NCI-H748 (cell line): ENCODE results near the gene TMEM44.

ENCODE experiments used
- DNase-seq: peaks from one replicate; lab custom pipeline; 2025; ENCODE audit not compliant: unreplicated experiment; lab: John Stamatoyannopoulos, UW

Gene TMEM44

DNA sequence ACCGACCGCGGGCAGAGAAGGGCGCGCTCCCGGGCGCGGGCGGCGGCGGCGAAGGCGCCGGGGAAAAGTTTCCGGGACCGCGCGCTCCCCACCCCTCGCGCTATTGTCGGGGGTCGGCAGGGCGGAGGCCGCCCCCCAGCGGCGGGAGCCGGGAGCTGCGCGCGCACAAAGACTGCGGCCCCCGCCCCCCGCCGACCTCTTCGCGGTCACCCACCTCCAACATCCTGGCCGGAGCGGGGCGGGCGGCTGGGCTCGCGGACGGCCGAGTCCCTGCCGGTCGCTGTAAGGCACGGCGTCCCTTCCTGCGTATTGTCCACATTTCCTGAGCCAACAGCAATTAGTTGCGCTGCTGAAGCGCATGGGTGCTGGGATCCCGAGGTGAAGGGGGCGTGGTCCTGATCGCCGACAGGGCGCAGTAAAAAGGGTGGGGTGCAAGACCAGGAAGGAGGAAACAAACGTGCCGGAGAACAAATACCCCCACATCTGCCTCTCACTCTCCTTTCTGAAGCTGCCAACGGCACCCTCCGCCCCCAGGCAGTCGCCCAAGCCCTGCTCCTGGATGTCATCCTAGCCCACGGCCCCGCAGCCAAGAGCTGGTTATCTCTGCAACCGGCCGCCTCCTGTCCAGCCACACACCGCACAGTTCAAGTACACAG lies at the start of gene TMEM44:
Gene TMEM44 (minus strand): TSS at position 71 of the 656 bp plus-strand sequence. CDS start 204 bp downstream, outside the sequence.
- DNase-seq, result peak; percentile 80

- peak; percentile 78 for DNase-seq
Observed at GRCh38 chr3:194682694-194683310, 49.6 kb upstream of the TMEM44 start.

DNA sequence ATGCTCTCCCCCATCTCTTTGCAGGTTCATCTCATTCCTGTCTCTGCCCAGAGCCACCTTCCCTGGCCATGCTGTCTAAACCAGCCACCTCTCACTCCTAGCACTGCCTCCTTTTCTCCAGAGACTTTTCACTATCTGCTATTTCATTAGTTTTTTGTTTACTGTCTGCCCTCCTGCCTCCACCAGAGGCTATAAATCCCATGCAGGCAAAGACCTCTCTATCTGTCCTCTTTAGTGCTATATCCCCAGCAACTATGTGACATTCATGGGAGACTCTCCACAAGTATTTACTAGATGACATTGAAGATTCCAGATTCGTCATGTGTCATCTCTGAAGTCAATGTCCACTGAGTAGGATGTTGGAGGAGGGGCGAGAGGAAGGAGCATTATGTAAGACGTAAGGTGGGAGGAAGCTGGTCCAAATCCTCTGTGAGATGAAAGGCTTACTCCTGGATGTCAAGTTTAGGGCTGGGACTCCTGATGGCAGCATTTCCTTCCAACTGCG lies 49.0 kb upstream of the TMEM44 start:
- no peak for DNase-seq

GRCh38 chr3:194680888-194681615 lies 47.8 kb upstream of the TMEM44 start:
- no peak for DNase-seq

DNA sequence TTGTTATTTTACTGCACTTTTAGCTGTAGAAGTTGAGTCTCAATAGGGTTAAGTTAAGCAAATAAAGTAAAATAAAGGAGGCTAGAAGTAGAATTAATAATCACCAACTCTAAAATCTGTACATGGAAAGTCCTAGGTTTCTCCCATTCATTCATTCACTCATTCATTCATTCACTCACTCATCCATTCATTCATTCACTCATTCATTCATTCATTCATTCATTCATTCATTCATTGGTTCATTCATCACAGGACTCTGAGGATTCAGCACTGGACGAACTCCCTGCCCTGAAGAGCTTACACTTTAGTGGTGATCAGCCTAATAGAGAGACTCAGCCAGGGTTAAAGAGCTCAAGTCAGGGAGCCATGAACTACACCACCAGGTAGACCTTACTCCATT lies 43.3 kb upstream of the TMEM44 start:
- no peak for DNase-seq

- DNase-seq, result no peak
Observed at GRCh38 chr3:194675680-194676079, 42.5 kb upstream of the TMEM44 start.

- DNase-seq, result no peak
Observed at GRCh38 chr3:194675081-194675640, 41.9 kb upstream of the TMEM44 start.

GRCh38 chr3:194673761-194674160 lies 40.5 kb upstream of the TMEM44 start:
- DNase-seq, result no peak

GRCh38 chr3:194672876-194673275 lies 39.7 kb upstream of the TMEM44 start:
- DNase-seq, result peak; percentile 9

DNA sequence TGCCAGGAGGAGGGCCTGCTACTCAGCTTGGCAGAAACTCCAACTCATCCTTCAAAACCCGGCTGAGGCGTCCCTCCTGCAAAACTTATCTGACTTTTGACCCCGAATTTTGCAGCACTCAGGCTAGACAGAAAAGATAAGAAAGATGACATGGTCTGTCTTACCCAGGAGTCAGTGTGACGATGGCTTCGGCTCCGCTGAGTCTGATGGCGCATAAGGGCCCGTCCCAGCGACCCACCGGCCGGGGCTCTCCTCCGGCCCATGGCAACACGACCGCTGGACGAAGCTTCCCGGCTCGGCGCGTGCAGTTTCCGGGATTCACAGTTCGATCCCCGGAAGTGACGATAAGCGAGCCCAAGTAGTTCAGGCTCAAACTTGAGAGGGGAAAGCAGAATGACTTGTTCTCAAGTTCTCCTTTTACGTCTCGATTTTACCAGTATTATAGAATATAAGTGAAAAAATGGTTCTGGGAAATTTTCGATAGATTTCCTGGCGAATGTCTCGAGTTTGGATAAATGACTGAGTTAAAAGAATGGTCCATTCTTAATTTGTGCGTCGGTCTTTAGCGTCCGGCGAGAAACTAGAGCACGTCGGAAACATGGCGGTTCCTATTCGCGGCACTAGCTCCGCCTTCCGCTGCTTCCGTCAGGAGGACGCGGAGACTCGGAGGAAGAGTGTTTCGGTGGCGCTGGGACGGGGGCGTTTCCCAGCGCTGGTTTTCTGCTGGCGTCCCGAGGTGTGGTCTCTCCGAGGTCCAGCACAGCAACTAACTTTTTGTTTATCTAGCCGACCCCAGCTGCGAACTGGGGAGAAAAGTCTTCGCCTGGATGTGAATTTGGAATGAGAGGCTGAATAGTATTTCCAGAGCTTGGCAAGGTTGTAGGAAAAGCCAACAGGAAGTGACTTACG lies 38.9 kb upstream of the TMEM44 start, which contains the start of gene LSG1:
Gene LSG1 (minus strand): TSS at position 292 of the 909 bp plus-strand sequence. CDS start 29 bp downstream, at position 263.
- peak; percentile 93 for DNase-seq

- peak; percentile 35 for DNase-seq
Observed at GRCh38 chr3:194671511-194671899, 38.3 kb upstream of the TMEM44 start.

- DNase-seq, result no peak
Observed at GRCh38 chr3:194667363-194667762, 34.1 kb upstream of the TMEM44 start.

- DNase-seq, result no peak
Observed at GRCh38 chr3:194664857-194665256, 31.6 kb upstream of the TMEM44 start.

DNA sequence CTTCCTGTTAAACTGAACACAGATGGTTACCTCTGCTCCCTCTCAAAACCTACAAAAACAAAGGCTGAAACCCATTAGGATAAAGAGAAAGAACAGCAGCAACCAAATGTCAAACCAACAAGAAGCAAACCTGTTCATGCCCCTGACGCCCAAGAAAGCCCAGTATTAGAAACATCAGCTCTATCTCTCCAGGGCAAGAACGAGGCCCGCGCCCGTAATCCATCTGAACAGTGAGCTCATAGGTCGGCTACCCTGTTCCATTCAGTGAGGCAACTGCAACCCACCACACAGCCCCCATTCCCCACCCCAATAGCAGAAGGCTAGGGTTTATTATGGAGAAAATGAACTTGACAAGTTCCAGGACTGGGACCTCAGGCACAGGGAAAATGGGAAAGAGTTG lies 28.7 kb upstream of the TMEM44 start:
- DNase-seq, result no peak

DNA sequence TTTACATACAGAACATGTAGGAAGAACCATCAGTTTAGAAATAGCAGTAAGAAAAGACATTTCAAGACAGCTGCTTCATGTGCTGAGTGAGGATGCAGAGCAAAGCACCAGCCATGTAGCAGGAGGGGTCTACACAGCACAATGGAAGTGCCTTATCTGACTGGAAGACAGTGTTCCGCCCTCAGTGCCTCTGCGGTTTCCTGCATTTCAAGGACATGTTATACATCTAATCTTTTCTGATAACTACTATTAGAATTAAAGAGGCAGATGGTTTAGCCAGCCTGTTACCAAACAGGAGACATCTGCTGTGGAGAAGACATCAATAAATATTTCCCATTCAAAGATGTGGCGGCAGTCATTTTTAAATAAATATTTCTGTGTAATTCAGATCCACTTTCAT lies 28.2 kb upstream of the TMEM44 start:
- DNase-seq, result no peak

GRCh38 chr3:194659778-194660177 lies 26.6 kb upstream of the TMEM44 start:
- DNase-seq, result no peak

DNA sequence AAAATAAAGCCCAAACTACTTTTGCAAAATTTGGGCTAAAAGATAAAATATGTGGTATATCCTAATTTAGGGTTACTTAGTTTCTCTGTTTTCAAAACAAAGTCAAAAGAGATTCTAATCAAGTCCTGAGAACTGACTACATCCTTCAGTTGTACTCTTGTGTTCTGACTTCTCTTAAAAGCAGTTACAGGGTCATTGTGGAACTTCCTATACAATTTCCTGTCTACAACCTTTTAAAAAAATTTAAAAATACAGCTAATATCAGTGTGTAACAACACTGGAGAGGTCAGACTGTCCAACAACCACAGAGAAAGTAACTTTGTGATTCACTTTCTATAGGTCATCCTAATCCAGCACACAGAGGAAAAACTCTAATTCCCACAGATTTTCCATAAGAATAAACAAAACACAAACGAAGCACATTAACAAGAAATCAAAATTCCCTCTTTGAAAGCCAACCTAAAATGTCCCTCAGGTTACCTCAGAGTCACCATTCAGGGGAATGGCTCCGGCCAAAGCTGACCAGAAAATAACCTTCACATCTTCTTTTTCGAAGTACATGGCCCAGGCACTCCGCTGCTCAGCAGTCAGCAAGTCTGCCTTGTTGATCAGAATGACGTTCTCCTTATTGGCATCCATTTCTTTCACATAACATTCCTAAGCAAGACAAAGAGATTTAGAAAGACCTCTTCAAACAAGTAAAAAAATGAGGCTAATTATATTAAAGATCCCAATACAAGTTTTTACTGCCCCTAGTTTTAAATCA lies 25.4 kb upstream of the TMEM44 start:
- no peak for DNase-seq

DNA sequence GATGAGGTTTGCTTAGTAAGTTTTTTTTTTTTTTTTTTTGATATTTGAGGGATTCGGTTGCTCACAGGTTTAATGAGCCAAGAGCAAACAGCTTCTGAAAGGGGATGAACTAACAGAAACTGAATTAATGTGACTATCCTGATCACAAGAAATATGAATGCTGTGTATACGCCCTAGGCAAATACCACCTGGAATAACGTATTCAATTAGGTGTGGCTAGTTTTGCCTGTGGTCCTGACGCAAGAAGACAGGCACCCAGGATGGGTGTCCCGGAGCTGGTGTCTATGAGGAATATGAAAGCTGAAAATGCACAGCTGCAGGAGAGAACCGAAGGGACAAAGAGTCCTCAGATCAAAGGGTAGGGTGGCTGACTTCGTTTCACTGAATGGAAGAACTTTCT lies 24.2 kb upstream of the TMEM44 start:
- peak; percentile 63 for DNase-seq

- DNase-seq, result no peak
Observed at GRCh38 chr3:194654443-194654842, 21.2 kb upstream of the TMEM44 start.

DNA sequence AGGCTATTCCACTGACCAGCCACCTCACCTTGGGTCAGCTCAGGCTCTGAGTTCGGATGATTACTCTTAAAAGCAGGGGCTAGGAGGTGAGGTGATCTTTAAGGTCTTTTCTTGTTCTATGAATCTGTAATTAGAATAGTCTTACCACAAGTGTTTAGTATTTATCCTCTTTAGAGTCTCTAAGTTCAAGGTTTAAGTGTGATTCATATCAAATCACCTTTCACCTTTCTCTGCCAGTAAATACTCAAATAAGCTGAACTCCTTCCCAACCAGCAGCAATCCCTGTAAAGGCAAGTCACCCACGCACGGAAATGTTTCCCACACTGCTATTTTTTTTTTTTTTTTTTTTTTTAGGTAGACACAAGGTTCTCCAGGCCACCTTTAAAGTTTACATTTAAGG lies 14.5 kb upstream of the TMEM44 start:
- DNase-seq, result no peak
